ENCODE results near the gene MSANTD2. TPM values are rescaled to one million over a fixed set of nuclear protein-coding genes. Genes with fewer than 3 reads are reported as not detected.
"Not testable (repeated sequence)": the region's sequence is repeated elsewhere in the genome, so short reads cannot be mapped to it uniquely, and the experiment has no call there.

Gene MSANTD2
- polyA plus RNA-seq, 1 experiment, result 3.4 TPM

GRCh38 chr11:124779568-124779967, 20.6 kb downstream of the MSANTD2 start:
- H3K4me3 ChIP-seq (ENCODE audit: low read depth, low read length), result no peak overlapping the region
- TF ChIP-seq CTCF (IDR thresholded peaks at IDR 0.05; ENCODE audit: insufficient read depth, low read depth, low read length), result no peak
- DNase-seq (ENCODE audit: low read depth), result no peak
- ChIA-PET CTCF (interaction anchor here (0.8 to 1.5 kb wide), 5 partner anchors 14 to 33 kb away, joined by 3 to 5 read pairs (median 3); partner anchors contain the start of gene ESAM), POLR2A (interaction anchor here (0.5 kb wide), 1 partner anchor 1701 kb away, joined by 15 read pairs; no protein-coding TSS in a partner anchor)
- no peaks in the 10 kb centered on the region for H3K36me3 ChIP-seq (ENCODE audit: control insufficient read depth, insufficient read depth, low read length)
- no peaks in the 10 kb centered on the region for H3K27me3 ChIP-seq (ENCODE audit: control insufficient read depth, insufficient read depth, low read length)

- ChIA-PET CTCF (interaction anchor here (0.7 to 1.7 kb wide), 6 partner anchors 14 to 135 kb away, joined by 3 to 4 read pairs (median 3); no protein-coding TSS in a partner anchor), POLR2A (no interaction called here)
- no peak for DNase-seq (ENCODE audit: low read depth)
- no peaks in the 10 kb centered on the region for H3K27me3 ChIP-seq (ENCODE audit: control insufficient read depth, insufficient read depth, low read length)
- no peak for TF ChIP-seq CTCF (IDR thresholded peaks at IDR 0.05; ENCODE audit: insufficient read depth, low read depth, low read length)
- no peak overlapping the region for H3K4me3 ChIP-seq (ENCODE audit: low read depth, low read length)
- H3K36me3 ChIP-seq (ENCODE audit: control insufficient read depth, insufficient read depth, low read length), result no peaks in the 10 kb centered on the region
These were observed 21.9 kb downstream of the MSANTD2 start for GRCh38 chr11:124778281-124778680.

- Histone ChIP-seq H3K4me3 (ENCODE audit: low read depth, low read length) (no peak overlapping the region), H3K27me3 (ENCODE audit: control insufficient read depth, insufficient read depth, low read length) (no peaks in the 10 kb centered on the region), H3K36me3 (ENCODE audit: control insufficient read depth, insufficient read depth, low read length) (no peaks in the 10 kb centered on the region)
- no peak for DNase-seq (ENCODE audit: low read depth)
- CTCF ChIA-PET, result interaction anchor here (0.6 to 1.2 kb wide), 2 partner anchors 31 to 80 kb away, joined by 3 to 5 read pairs; no protein-coding TSS in a partner anchor
- TF ChIP-seq CTCF (IDR thresholded peaks at IDR 0.05; ENCODE audit: insufficient read depth, low read depth, low read length), result no peak
- POLR2A ChIA-PET, result no interaction called here
These were observed 23.2 kb downstream of the MSANTD2 start for GRCh38 chr11:124776865-124777645.

- CTCF ChIA-PET, result interaction anchor here (3.0 kb wide), 1 partner anchor 23 kb away, joined by 10 read pairs; no protein-coding TSS in a partner anchor
These were observed 29.2 kb downstream of the MSANTD2 start for GRCh38 chr11:124770959-124771358.

GRCh38 chr11:124769806-124770774, 30.1 kb downstream of the MSANTD2 start:
- Histone ChIP-seq H3K4me3 (ENCODE audit: low read depth, low read length) (no peak overlapping the region), H3K36me3 (ENCODE audit: control insufficient read depth, insufficient read depth, low read length) (no peaks in the 10 kb centered on the region; the same call in none of the 2 replicates), H3K27me3 (ENCODE audit: control insufficient read depth, insufficient read depth, low read length) (no peaks in the 10 kb centered on the region)
- ChIA-PET POLR2A (no interaction called here), CTCF (interaction anchor here (0.8 to 3.0 kb wide), 5 partner anchors 24 to 100 kb away, joined by 3 to 10 read pairs (median 6); no protein-coding TSS in a partner anchor)
- no peak for DNase-seq (ENCODE audit: low read depth)
- TF ChIP-seq CTCF (IDR thresholded peaks at IDR 0.05; ENCODE audit: insufficient read depth, low read depth, low read length), result no peak

More at GRCh38 chr11:124770959-124771358, 29.2 kb downstream of the MSANTD2 start:
- H3K4me3 ChIP-seq (ENCODE audit: low read depth, low read length); H3K36me3 ChIP-seq (ENCODE audit: control insufficient read depth, insufficient read depth, low read length); DNase-seq (ENCODE audit: low read depth); POLR2A ChIA-PET; H3K27me3 ChIP-seq (ENCODE audit: control insufficient read depth, insufficient read depth, low read length): not testable (repeated sequence)

Data from BJ (cell line).